Inflammatory macrophage (primary cell): Measurements from ENCODE around the gene CLDN14.

Experiments used
- DNase-seq, 2 donors: peaks; one replicate each; pipeline ENCODE4 v3.0.0-alpha.2; 2020 to 2022

The CLDN14 gene

GRCh38 chr21:36466061-36466511 lies 13.8 kb downstream of the CLDN14 start:
- DNase-seq = no peak

- no peak for DNase-seq
Measured at GRCh38 chr21:36465478-36465877, 14.4 kb downstream of the CLDN14 start.

DNA sequence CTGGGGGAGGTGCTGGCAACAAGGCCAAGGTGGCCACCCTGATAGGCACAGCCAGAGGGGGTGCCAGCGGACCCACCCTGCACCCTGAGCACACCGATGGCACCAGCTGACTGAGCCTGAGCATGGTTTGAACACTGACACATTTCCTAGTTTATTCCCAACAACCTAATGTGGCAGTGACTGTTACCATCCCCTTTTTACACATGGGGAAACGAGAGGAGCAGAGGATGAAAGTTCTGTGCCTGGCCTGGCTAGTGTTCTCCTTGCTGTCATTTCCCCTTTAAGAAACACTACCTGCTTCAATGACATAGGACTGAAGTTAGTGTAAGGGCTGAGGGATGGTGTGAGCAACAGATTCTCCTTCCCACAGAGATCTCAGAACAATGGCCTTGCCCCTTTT lies 15.3 kb downstream of the CLDN14 start:
- DNase-seq = no peak

DNA sequence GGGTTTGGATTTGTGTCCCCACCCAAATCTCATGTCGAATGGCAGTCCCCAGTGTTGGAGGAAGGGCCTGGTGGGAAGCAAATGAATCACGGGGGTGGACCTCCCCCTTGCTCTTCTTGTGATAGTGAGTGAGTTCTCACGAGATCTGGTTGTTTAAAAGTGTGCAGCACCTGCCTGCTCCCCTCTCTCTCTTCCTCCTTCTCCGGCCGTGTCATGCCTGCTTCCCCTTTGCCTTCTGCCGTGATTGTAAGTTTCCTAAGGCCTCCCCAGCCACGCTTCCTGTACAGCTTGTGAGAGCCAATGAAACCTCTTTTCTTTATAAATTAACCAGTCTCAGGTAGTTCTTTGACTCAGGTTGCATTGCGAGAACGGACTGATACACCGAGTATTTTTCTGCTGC lies 15.9 kb downstream of the CLDN14 start:
- peak in 1 of 2 donors; percentile 10 for DNase-seq

DNA sequence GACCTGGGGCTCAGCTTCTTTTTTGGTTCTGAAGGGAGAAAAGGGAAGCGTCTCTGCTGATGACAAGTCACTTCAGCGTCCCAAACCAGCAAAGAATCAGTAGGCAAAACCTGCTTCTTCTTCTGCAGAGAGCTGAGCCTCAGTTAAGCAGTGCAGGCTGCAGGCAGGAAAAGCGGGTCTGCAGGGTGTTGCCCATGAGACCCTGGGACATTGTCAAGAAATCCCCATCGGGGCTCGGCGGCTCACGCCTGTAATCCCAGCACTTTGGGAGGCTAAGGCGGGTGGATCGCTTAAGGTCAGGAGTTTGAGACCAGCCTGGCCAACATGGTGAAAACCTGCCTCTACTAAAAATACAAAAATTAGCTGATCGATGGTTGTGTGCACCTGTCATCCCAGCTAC lies 16.7 kb downstream of the CLDN14 start:
- no peak for DNase-seq

- DNase-seq = no peak
Measured at GRCh38 chr21:36461918-36462486, 17.9 kb downstream of the CLDN14 start.

GRCh38 chr21:36461277-36461917 lies 18.5 kb downstream of the CLDN14 start:
- no peak for DNase-seq

- DNase-seq = no peak
Measured at GRCh38 chr21:36460866-36461265, 19.1 kb downstream of the CLDN14 start.

- no peak for DNase-seq
Measured at GRCh38 chr21:36459098-36459497, 20.8 kb downstream of the CLDN14 start.

DNA sequence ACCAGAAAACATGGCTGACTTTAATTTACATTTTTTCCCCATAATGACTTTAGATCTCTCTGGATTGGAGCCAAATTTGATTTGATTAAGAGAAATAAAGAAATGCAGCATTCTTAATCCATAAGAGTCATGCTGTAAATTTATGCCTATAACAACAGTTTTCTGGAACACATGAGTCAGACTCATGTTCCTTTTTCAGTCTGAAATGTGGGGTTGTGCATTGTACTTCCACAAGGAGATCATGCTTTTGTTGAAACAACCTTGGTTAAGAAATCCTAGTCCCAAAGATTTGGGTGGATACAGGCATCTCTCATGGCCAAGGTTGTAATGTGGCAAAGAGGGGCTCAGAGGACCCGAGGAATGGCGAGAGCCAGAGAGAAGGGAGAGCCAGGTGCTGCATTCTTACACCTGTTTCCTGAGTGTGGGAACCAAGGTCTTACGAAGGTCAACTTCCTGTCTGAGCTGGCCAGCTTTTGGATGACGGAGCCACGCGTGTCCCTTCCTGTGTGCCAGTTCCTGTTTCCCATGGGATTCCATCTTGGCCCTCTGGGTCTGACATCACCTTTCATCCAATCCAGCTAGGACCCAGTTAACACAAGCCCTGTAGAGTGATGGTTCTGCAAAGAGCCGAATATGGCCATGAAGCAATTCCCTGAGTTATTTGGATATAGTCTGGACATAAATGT lies 23.1 kb downstream of the CLDN14 start:
- DNase-seq = peak; percentile 76 to 81

- no peak for DNase-seq
Measured at GRCh38 chr21:36454706-36455105, 25.2 kb downstream of the CLDN14 start.

- no peak for DNase-seq
Measured at GRCh38 chr21:36454093-36454531, 25.8 kb downstream of the CLDN14 start.

- peak; percentile 26 to 69 for DNase-seq
Measured at GRCh38 chr21:36452281-36452825, 27.6 kb downstream of the CLDN14 start.

- DNase-seq = peak; percentile 51 to 63
Measured at GRCh38 chr21:36451506-36451905, 28.4 kb downstream of the CLDN14 start.

DNA sequence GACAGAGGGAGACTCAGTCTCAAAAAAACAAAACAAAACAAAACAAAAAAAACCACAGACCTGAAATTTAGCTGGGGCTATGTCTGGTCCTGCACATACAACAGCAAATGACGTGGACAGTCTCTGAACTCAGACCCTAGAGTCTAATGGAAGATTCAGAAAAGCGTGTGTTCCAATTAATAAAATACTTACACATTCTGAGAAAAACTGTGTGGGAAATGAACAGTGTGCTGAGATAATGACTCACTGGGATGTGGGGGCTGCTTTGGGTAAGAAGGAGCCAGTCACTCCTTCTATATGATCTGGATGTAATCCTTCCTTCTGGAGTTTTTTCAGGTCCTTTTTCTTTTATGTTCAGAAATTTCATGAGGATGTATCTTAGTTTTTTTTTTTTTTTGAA lies 29.4 kb downstream of the CLDN14 start:
- peak in 1 of 2 donors; percentile 45 for DNase-seq

- no peak for DNase-seq
Measured at GRCh38 chr21:36446301-36446700, 33.6 kb downstream of the CLDN14 start.

GRCh38 chr21:36441715-36442114 lies 38.2 kb downstream of the CLDN14 start:
- DNase-seq = no peak

DNA sequence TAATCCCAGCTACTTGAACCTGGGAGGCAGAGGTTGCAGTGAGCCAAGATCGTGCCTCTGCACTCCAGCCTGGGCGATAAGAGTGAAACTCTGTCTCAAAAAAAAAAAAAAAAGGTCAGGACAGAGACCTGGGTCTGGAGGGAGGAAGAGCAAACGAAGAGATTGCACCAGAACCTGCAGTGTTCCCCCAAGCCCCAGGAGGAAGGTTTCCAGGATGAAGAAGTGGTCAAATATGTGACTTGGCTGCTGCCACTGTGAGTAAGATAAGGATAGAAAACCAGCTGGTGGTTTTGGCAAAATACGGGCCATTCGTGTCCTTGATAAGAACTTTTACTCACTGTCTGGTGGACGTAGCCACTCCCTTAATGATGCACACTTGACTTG lies 42.2 kb downstream of the CLDN14 start:
- peak; percentile 43 to 64 for DNase-seq

DNA sequence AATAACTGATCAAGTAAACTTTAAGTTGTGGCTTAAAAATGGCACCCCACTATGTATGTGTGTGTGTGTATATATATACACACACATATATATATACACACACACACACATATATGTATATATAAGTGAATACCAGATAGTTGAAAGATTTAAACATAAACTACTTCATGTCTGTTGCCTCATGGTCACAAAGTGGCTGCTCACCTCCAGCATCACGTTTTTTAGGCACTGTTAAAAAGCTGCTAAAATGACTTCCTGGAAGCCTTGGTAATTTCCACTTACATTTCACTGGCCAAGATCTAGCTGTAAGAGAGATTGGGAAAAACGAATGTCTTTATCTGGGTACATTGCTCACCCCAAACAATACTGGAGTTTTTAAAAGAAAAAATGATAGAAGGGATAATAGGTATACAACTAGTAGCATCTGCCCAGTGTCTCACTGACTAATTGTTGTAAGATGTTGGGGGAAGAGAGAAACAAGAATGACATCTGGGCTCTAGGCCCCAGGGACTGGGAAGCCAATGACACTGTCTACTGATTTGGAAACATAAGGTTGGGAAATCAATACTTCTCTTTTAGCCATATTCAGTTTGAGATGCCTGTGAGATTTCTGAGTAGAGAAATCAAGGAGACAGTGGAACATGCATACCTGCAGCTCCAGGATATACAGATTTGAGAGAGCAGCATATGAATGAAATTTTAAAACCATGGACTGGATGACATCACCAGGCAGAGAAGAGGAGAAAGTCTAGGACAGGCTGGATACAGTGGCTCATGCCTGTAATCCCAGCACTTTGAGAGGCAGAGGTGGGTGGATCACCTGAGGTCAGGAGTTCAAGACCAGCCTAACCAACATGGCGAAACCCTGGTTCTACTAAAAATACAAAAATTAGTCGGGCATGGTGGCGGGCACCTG lies 42.8 kb downstream of the CLDN14 start:
- DNase-seq = peak; percentile 82 to 87

DNA sequence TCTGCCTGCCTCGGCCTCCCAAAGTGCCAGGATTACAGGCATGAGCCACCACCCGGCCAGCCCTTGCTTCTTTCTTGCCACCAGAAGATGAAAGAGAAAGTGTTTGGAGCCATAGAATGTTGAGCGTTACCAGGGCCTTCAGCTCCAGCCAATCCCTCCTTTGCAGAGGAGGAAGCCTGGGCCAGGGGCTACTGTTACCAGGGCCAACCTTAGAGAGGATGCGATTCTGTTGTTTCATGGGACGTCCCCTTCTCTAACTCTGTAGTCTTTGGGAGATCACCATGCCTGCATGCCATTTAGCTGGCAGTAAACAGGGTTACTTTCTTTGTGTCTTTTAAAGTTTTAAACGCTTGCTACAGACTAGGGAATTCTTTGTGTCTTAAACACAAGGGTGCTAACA lies 45.8 kb downstream of the CLDN14 start:
- no peak for DNase-seq

- no peak for DNase-seq
Measured at GRCh38 chr21:36433059-36433709, 46.7 kb downstream of the CLDN14 start.

DNA sequence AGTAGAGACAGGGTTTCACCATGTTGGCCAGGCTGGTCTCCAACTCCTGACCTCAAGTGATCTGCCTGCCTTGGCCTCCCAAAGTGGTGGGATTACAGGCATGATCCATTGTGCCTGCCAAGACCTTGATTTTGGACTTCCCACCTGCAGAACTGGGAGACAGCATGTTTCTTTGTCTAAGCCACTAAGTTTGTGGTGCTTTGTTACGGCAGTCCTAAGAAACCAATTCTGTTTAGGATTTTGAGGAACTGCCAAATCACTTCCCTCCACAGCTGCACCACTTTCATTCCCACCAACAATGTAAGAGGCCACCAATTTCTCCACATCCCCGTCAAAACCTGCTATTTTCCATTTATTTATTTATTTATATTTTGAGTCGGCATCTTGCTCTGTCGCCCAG lies 48.7 kb downstream of the CLDN14 start:
- DNase-seq = peak; percentile 55 to 61
